Measurements from ENCODE around the gene B4GALT2. TPM values are rescaled to one million over a fixed set of nuclear protein-coding genes. Genes with fewer than 3 reads are reported as not detected.

Gene B4GALT2
- polyA plus RNA-seq, 1 of the 3 experiments (the other 2 are of a cell fraction) = 48.0 TPM

- Histone ChIP-seq H3K27ac (ENCODE audit: low read depth in 2 of 2, low read length in 1 of 2) (no peak within 1 kb of the TSS), H3K9me2 (no peaks in the 10 kb centered on the region), H3K4me2 (no peak within 1 kb of the TSS), H3K9ac (no peak within 1 kb of the TSS), H4K20me1 (ENCODE audit: insufficient read depth) (no peaks in the 10 kb centered on the region), H3K79me2 (ENCODE audit: insufficient read depth) (no peaks in the 10 kb centered on the region), H3K9me3 (no peaks in the 10 kb centered on the region), H3K36me3 (replicated peaks in 1 of 2; ENCODE audit: control insufficient read depth in 1 of 2, insufficient read depth in 2 of 2, low read length in 1 of 2) (peaks cover 0 to 7% of the 10 kb centered on the region in 2 experiments), H3K27me3 (ENCODE audit: insufficient read depth) (no peaks in the 10 kb centered on the region), H3K4me1 (ENCODE audit: control insufficient read depth in 1 of 2, insufficient read depth in 2 of 2, low read depth in 1 of 2, low read length in 1 of 2) (peaks cover 0 to 10% of the 10 kb centered on the region in 2 experiments; a peak in 2 of 4 replicates), H3K4me3 (ENCODE audit: low read depth in 2 of 2, low read length in 1 of 2) (no peak within 1 kb of the TSS; a peak in 1 of 4 replicates), H2AFZ (ENCODE audit: low read depth) (no peak within 1 kb of the TSS), H3F3A (replicated peaks; ENCODE audit: insufficient read depth) (no peaks in the 10 kb centered on the region)
- POLR2A ChIA-PET = interaction anchor here (1.6 kb wide), 1 partner anchor 227 kb away, joined by 4 read pairs; the partner anchor contains the start of gene ST3GAL3
- no peak for DNase-seq
- TF ChIP-seq SIN3A (IDR thresholded peaks at IDR 0.05; ENCODE audit: borderline replicate concordance, low read depth, low read length) = no peak
- no peak for TF ChIP-seq GABPA (IDR thresholded peaks at IDR 0.05; ENCODE audit: low read depth)
- TF ChIP-seq EZH2phosphoT487 (IDR thresholded peaks at IDR 0.05; ENCODE audit: borderline replicate concordance, low read depth) = no peak
- no peak for TF ChIP-seq GATA2 (CRISPR knock-in tag; IDR thresholded peaks at IDR 0.05)
- TF ChIP-seq RXRA (IDR thresholded peaks at IDR 0.05; ENCODE audit: borderline replicate concordance, low read depth) = no peak
- no peak for TF ChIP-seq MXI1 (IDR thresholded peaks at IDR 0.05; ENCODE audit: low read depth, low read length)
- TF ChIP-seq CHD2 (IDR thresholded peaks at IDR 0.05; ENCODE audit: low read length, partially characterized antibody) = no peak
- no peak for TF ChIP-seq IRF3 (IDR thresholded peaks at IDR 0.05; ENCODE audit: low read depth, low read length)
- TF ChIP-seq USF2 (IDR thresholded peaks at IDR 0.05; ENCODE audit: borderline replicate concordance, low read depth, low read length) = no peak
- no peak for TF ChIP-seq POLR2AphosphoS5 (IDR thresholded peaks at IDR 0.05; ENCODE audit: low read depth, low read length)
- TF ChIP-seq TEAD4 (IDR thresholded peaks at IDR 0.05; ENCODE audit: borderline replicate concordance, insufficient read depth) = no peak
- TF ChIP-seq MEF2A (IDR thresholded peaks at IDR 0.05; ENCODE audit: borderline replicate concordance, low read depth) = no peak
- no peak for TF ChIP-seq NRF1 (IDR thresholded peaks at IDR 0.05; ENCODE audit: low read depth, low read length)
- no peak for TF ChIP-seq FOXM1 (IDR thresholded peaks at IDR 0.05; ENCODE audit: low read depth)
- TF ChIP-seq FOXJ3 (CRISPR knock-in tag; IDR thresholded peaks at IDR 0.05) = no peak
- TF ChIP-seq FOSL2 (IDR thresholded peaks at IDR 0.05; ENCODE audit: borderline replicate concordance, low read depth) = no peak
- no peak for TF ChIP-seq CTCF (IDR thresholded peaks at IDR 0.05)
- no peak for TF ChIP-seq NFIC (IDR thresholded peaks at IDR 0.05; ENCODE audit: borderline replicate concordance)
- no peak for TF ChIP-seq USF1 (IDR thresholded peaks at IDR 0.05; ENCODE audit: borderline replicate concordance, low read depth)
- no peak for TF ChIP-seq RCOR1 (IDR thresholded peaks at IDR 0.05; ENCODE audit: low read length)
- CTCF ChIA-PET = interaction anchor here (0.6 to 15.4 kb wide), 21 partner anchors 9 to 465 kb away, joined by 3 to 533 read pairs (median 8); partner anchors contain the start of genes IPO13 and PTPRF
- 88% methylated on average over 28 of the region's 42 CpGs for WGBS (ENCODE audit: low lambda C conversion rate)
Measured at GRCh38 chr1:43933386-43934100, 45.5 kb upstream of the B4GALT2 start, which contains the start of gene ARTN. Gene ARTN (plus strand): TSS chr1:43933801. CDS start chr1:43935657, 1,856 bp downstream.
